ENCODE measurements around the gene HPSE2. TPM values are rescaled to one million over a fixed set of nuclear protein-coding genes. Genes with fewer than 3 reads are reported as not detected.
A peak's percentile ranks its signal among the peaks of the same experiment; 100 is the strongest.
"Not testable (repeated sequence)": the region's sequence is repeated elsewhere in the genome, so short reads cannot be mapped to it uniquely, and the experiment has no call there.

Gene HPSE2
- total RNA-seq, 1 donor from 2014 or later, result not detected

GRCh38 chr10:98582363-98582762, 653.3 kb downstream of the HPSE2 start:
- ATAC-seq (no peak), DNase-seq (ENCODE audit: low spot score) (no peak)

GRCh38 chr10:98577578-98577977, 658.1 kb downstream of the HPSE2 start:
- DNase-seq (ENCODE audit: low spot score) (no peak), ATAC-seq (no peak)

- ATAC-seq, result no peak
- no peak for DNase-seq (ENCODE audit: low spot score)
These were observed 658.5 kb downstream of the HPSE2 start for GRCh38 chr10:98577168-98577567.

- no peak for ATAC-seq
- no peak for DNase-seq (ENCODE audit: low spot score)
These were observed 659.6 kb downstream of the HPSE2 start for GRCh38 chr10:98576096-98576495.

GRCh38 chr10:98572594-98572993, 663.1 kb downstream of the HPSE2 start:
- DNase-seq (ENCODE audit: low spot score), result no peak
- ATAC-seq, result no peak

GRCh38 chr10:98570834-98571233, 664.8 kb downstream of the HPSE2 start:
- no peak for ATAC-seq
- no peak for DNase-seq (ENCODE audit: low spot score)

- DNase-seq (ENCODE audit: low spot score) (no peak), ATAC-seq (no peak)
These were observed 665.8 kb downstream of the HPSE2 start for GRCh38 chr10:98569853-98570252.

GRCh38 chr10:98568551-98568950, 667.1 kb downstream of the HPSE2 start:
- no peak for ATAC-seq

GRCh38 chr10:98567391-98568133, 668.1 kb downstream of the HPSE2 start:
- DNase-seq (ENCODE audit: low spot score) (no peak), ATAC-seq (no peak)

More at GRCh38 chr10:98568551-98568950, 667.1 kb downstream of the HPSE2 start:
- DNase-seq (ENCODE audit: low spot score), result no peak

GRCh38 chr10:98563811-98564210, 671.8 kb downstream of the HPSE2 start:
- ATAC-seq (no peak), DNase-seq (ENCODE audit: low spot score) (no peak)

GRCh38 chr10:98560565-98560964, 675.1 kb downstream of the HPSE2 start:
- ATAC-seq (no peak), DNase-seq (ENCODE audit: low spot score) (no peak)

GRCh38 chr10:98556061-98556460, 679.6 kb downstream of the HPSE2 start:
- DNase-seq (ENCODE audit: low spot score) (no peak), ATAC-seq (no peak)

- ATAC-seq, result no peak
- no peak for DNase-seq (ENCODE audit: low spot score)
These were observed 680.5 kb downstream of the HPSE2 start for GRCh38 chr10:98555021-98555619.

GRCh38 chr10:98541561-98541960, 694.1 kb downstream of the HPSE2 start:
- not testable (repeated sequence) for ATAC-seq; DNase-seq (ENCODE audit: low spot score)

GRCh38 chr10:98539578-98539977, 696.1 kb downstream of the HPSE2 start:
- ATAC-seq (no peak), DNase-seq (ENCODE audit: low spot score) (no peak)

- no peak for DNase-seq (ENCODE audit: low spot score)
- ATAC-seq, result no peak
These were observed 697.2 kb downstream of the HPSE2 start for GRCh38 chr10:98538472-98538871.

GRCh38 chr10:98536551-98536950, 699.1 kb downstream of the HPSE2 start:
- ATAC-seq (peak; percentile 31), DNase-seq (ENCODE audit: low spot score) (no peak)

GRCh38 chr10:98533746-98534445, 701.8 kb downstream of the HPSE2 start:
- no peak for ATAC-seq

GRCh38 chr10:98533241-98533640, 702.4 kb downstream of the HPSE2 start:
- DNase-seq (ENCODE audit: low spot score), result no peak
- ATAC-seq, result no peak

More at GRCh38 chr10:98533746-98534445, 701.8 kb downstream of the HPSE2 start:
- no peak for DNase-seq (ENCODE audit: low spot score)

- DNase-seq (ENCODE audit: low spot score) (no peak), ATAC-seq (no peak)
These were observed 706.9 kb downstream of the HPSE2 start for GRCh38 chr10:98528805-98529183.

- ATAC-seq, result no peak
- no peak for DNase-seq (ENCODE audit: low spot score)
These were observed 707.4 kb downstream of the HPSE2 start for GRCh38 chr10:98528166-98528804.
